HepG2 (cell line): ENCODE measurements around the gene HDLBP. TPM values are rescaled to one million over a fixed set of nuclear protein-coding genes. Genes with fewer than 3 reads are reported as not detected.

Source experiments
- ATF6 ChIP-seq: sonication (generic); formaldehyde crosslinking; conservative IDR thresholded peaks from 2 replicates; pipeline ENCODE4 v1.4.0; 2020; ENCODE audit warnings: missing genetic modification reagents
- CBX2 ChIP-seq, 2 experiments: fragments of 200-600 bp in 1 of 2; sonication (generic); formaldehyde crosslinking in 1 of 2; IDR thresholded peaks; 2 replicates each; pipeline versions ENCODE4 v1.7.0 to v1.8.1; 2018 to 2022; ENCODE audit warnings: low read depth in 2 of 2, low read length in 1 of 2, mild to moderate bottlenecking in 1 of 2, missing genetic modification reagents in 1 of 2
- HOXA9 ChIP-seq: sonication (generic); formaldehyde crosslinking; IDR thresholded peaks from 2 replicates; pipeline ENCODE4 v1.8.1; 2022; ENCODE audit warnings: missing genetic modification reagents, mild to moderate bottlenecking, moderate library complexity, borderline replicate concordance
- KAT8 ChIP-seq: IDR thresholded peaks from 2 replicates; pipeline ENCODE4 v1.6.1; 2016; ENCODE audit warnings: missing genetic modification reagents, missing compliant biosample characterization
- KLF16 ChIP-seq, 2 experiments: sonication (generic) in 1 of 2; formaldehyde crosslinking in 1 of 2; IDR thresholded peaks; 2 replicates each; pipeline versions ENCODE4 v1.6.1 to v1.8.0; 2016 to 2023; ENCODE audit warnings: missing genetic modification reagents in 2 of 2, missing compliant biosample characterization in 1 of 2
- RAD51 ChIP-seq: fragments of 450-650 bp; IDR thresholded peaks from 2 replicates; pipeline ENCODE4 v1.6.1; 2016; ENCODE audit warnings: borderline replicate concordance
- SNAI1 ChIP-seq: sonication (generic); formaldehyde crosslinking; IDR thresholded peaks from 2 replicates; pipeline ENCODE4 v1.5.0; 2020; ENCODE audit warnings: mild to moderate bottlenecking, missing genetic modification reagents, borderline replicate concordance
- SPEN ChIP-seq: sonication (generic); formaldehyde crosslinking; IDR thresholded peaks from 2 replicates; pipeline ENCODE4 v1.5.1; 2020; ENCODE audit warnings: low read depth, mild to moderate bottlenecking, missing genetic modification reagents
- TAF1 ChIP-seq: sonication (generic); formaldehyde crosslinking; IDR thresholded peaks from 2 replicates; pipeline ENCODE4 v1.4.0; 2020; ENCODE audit warnings: missing genetic modification reagents
- TBP ChIP-seq: sonication (generic); formaldehyde crosslinking; IDR thresholded peaks from 2 replicates; pipeline ENCODE4 v1.5.0; 2020; ENCODE audit warnings: missing genetic modification reagents
- ZNF10 ChIP-seq: sonication (generic); formaldehyde crosslinking; IDR thresholded peaks from 2 replicates; pipeline ENCODE4 v1.4.0; 2020; ENCODE audit warnings: mild to moderate bottlenecking, low read depth, missing genetic modification reagents, borderline replicate concordance
- ZNF260 ChIP-seq: sonication (generic); formaldehyde crosslinking; IDR thresholded peaks from 2 replicates; pipeline ENCODE4 v1.4.0; 2020; ENCODE audit warnings: missing genetic modification reagents, low read depth, mild to moderate bottlenecking, borderline replicate concordance
- ZNF414 ChIP-seq: sonication (generic); formaldehyde crosslinking; IDR thresholded peaks from 2 replicates; pipeline ENCODE4 v1.5.0; 2020; ENCODE audit warnings: missing genetic modification reagents
- ZNF547 ChIP-seq: sonication (generic); formaldehyde crosslinking; IDR thresholded peaks from 2 replicates; pipeline ENCODE4 v1.5.1; 2020; ENCODE audit warnings: mild to moderate bottlenecking, missing genetic modification reagents
- ZNF558 ChIP-seq: sonication (generic); formaldehyde crosslinking; IDR thresholded peaks from 2 replicates; pipeline ENCODE4 v1.9.0; 2022; ENCODE audit warnings: mild to moderate bottlenecking, missing genetic modification reagents, borderline replicate concordance
- ZNF724P ChIP-seq: sonication (generic); formaldehyde crosslinking; IDR thresholded peaks from 2 replicates; pipeline ENCODE4 v1.8.0; 2022; ENCODE audit warnings: missing genetic modification reagents, borderline replicate concordance
- ZNF879 ChIP-seq: sonication (generic); formaldehyde crosslinking; IDR thresholded peaks from 2 replicates; pipeline ENCODE4 v1.8.1; 2023; ENCODE audit warnings: missing genetic modification reagents
- polyA plus RNA-seq, 8 experiments: library from polyadenylated mRNA; depleted of rRNA in 3 of 8; stranded (reverse) in 7 of 8; unstranded in 1 of 8; fragments of >200 nt; fragmentation: Illumina TruSeq in 4 of 8; extraction: Trizol in 4 of 8; gene quantifications; 2 replicates each; pipeline versions ENCODE4 v1.2.1 to v1.2.3, GENCODE V29; 2011 to 2016; ENCODE audit warnings: low read depth in 4 of 8, missing spikeins in 1 of 8, mixed read lengths in 1 of 8; ENCODE audit not compliant: insufficient read depth in 1 of 8
- total RNA-seq, 5 experiments: library from RNA; depleted of rRNA; stranded (reverse); fragments of >200 nt; fragmentation: Illumina TruSeq; extraction: Trizol; gene quantifications; 2 replicates each; pipeline ENCODE4 v1.2.3, GENCODE V29; 2016; ENCODE audit warnings: low read depth in 1 of 5
- TF ChIP-seq, protein P1 (sequence below): IDR thresholded peaks from 2 replicates; pipeline ENCODE4 v1.6.1; 2016; ENCODE audit warnings: missing compliant biosample characterization, missing genetic modification reagents, borderline replicate concordance
- TF ChIP-seq, protein P2 (sequence below): sonication (generic); formaldehyde crosslinking; IDR thresholded peaks from 2 replicates; pipeline ENCODE4 v1.5.0; 2020; ENCODE audit warnings: mild to moderate bottlenecking, missing genetic modification reagents
- TF ChIP-seq, protein P3 (sequence below): sonication (generic); formaldehyde crosslinking; conservative IDR thresholded peaks from 2 replicates; pipeline ENCODE4 v1.4.0; 2020; ENCODE audit warnings: missing genetic modification reagents

Gene HDLBP
- total and polyA plus RNA-seq, 2 of the 13 experiments (the other 11 are each of a cell fraction or from before 2014, with no cell fraction given), result 464 to 707 TPM

- TF ChIP-seq ZNF414, result no peak
- no peak for TF ChIP-seq CBX2 (IDR thresholded peaks at IDR 0.05; ENCODE audit: low read depth, low read length)
- TF ChIP-seq CBX2 (CRISPR knock-in tag; IDR thresholded peaks at IDR 0.05; ENCODE audit: low read depth), result peak; percentile 53; the same call in 1 of the 2 replicates
- TF ChIP-seq ZNF558 (CRISPR knock-in tag), result no peak; the same call in 1 of the 2 replicates
- TF ChIP-seq KAT8 (CRISPR knock-in tag), result no peak
- no peak for TF ChIP-seq ZNF879
- TF ChIP-seq ZNF547 (CRISPR knock-in tag), result no peak
- no peak for TF ChIP-seq ATF6 (CRISPR knock-in tag)
- TF ChIP-seq, protein P1, sequence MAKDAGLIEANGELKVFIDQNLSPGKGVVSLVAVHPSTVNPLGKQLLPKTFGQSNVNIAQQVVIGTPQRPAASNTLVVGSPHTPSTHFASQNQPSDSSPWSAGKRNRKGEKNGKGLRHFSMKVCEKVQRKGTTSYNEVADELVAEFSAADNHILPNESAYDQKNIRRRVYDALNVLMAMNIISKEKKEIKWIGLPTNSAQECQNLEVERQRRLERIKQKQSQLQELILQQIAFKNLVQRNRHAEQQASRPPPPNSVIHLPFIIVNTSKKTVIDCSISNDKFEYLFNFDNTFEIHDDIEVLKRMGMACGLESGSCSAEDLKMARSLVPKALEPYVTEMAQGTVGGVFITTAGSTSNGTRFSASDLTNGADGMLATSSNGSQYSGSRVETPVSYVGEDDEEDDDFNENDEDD (CRISPR knock-in tag), result no peak
- TF ChIP-seq, protein P2, sequence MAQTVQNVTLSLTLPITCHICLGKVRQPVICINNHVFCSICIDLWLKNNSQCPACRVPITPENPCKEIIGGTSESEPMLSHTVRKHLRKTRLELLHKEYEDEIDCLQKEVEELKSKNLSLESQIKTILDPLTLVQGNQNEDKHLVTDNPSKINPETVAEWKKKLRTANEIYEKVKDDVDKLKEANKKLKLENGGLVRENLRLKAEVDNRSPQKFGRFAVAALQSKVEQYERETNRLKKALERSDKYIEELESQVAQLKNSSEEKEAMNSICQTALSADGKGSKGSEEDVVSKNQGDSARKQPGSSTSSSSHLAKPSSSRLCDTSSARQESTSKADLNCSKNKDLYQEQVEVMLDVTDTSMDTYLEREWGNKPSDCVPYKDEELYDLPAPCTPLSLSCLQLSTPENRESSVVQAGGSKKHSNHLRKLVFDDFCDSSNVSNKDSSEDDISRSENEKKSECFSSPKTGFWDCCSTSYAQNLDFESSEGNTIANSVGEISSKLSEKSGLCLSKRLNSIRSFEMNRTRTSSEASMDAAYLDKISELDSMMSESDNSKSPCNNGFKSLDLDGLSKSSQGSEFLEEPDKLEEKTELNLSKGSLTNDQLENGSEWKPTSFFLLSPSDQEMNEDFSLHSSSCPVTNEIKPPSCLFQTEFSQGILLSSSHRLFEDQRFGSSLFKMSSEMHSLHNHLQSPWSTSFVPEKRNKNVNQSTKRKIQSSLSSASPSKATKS (CRISPR knock-in tag), result no peak
- TF ChIP-seq HOXA9, result no peak
- TF ChIP-seq, protein P3, sequence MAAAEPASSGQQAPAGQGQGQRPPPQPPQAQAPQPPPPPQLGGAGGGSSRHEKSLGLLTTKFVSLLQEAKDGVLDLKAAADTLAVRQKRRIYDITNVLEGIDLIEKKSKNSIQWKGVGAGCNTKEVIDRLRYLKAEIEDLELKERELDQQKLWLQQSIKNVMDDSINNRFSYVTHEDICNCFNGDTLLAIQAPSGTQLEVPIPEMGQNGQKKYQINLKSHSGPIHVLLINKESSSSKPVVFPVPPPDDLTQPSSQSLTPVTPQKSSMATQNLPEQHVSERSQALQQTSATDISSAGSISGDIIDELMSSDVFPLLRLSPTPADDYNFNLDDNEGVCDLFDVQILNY (CRISPR knock-in tag), result no peak
- TF ChIP-seq TAF1 (CRISPR knock-in tag), result no peak
- no peak for TF ChIP-seq KLF16 (CRISPR knock-in tag; IDR thresholded peaks at IDR 0.05)
- TF ChIP-seq TBP (CRISPR knock-in tag), result no peak
- peak; percentile 22; the same call in 1 of the 2 replicates for TF ChIP-seq SNAI1
- no peak for TF ChIP-seq SPEN (CRISPR knock-in tag)
- TF ChIP-seq ZNF724P (CRISPR knock-in tag), result peak; percentile 79; the same call in 1 of the 2 replicates
- no peak for TF ChIP-seq ZNF10 (CRISPR knock-in tag)
- TF ChIP-seq RAD51, result no peak
- no peak for TF ChIP-seq ZNF260 (CRISPR knock-in tag)
Measured at GRCh38 chr2:241314226-241315092, 1.0 kb downstream of the HDLBP start (continued).
